Sigmoid colon (tissue), 7 donors: ENCODE data around the gene ZDHHC13. TPM values are rescaled to one million over a fixed set of nuclear protein-coding genes. Genes with fewer than 3 reads are reported as not detected.

Source experiments
- DNase-seq: peaks from one replicate; pipeline ENCODE4 v3.0.0-alpha.2; 2019
- H3K27ac ChIP-seq, 4 donors: fragments of 200-600 bp; sonication (generic); one replicate each; pipeline ENCODE4 v1.5.1; 2016 to 2019; ENCODE audit warnings: mild to moderate bottlenecking in 1 of 4
- H3K27me3 ChIP-seq, 3 donors: fragments of 200-600 bp; sonication (generic); one replicate each; pipeline ENCODE4 v1.5.1; 2019; ENCODE audit warnings: mild to moderate bottlenecking in 1 of 3
- H3K36me3 ChIP-seq, 4 donors: fragments of 200-600 bp; sonication (generic); one replicate each; pipeline ENCODE4 v1.5.1; 2016 to 2019
- H3K4me1 ChIP-seq, 4 donors: fragments of 200-600 bp; sonication (generic); one replicate each; pipeline ENCODE4 v1.5.1; 2017 to 2019
- H3K4me3 ChIP-seq, 4 donors: fragments of 200-600 bp; sonication (generic); one replicate each; pipeline ENCODE4 v1.5.1; 2017 to 2019; ENCODE audit warnings: mild to moderate bottlenecking in 2 of 4, moderate library complexity in 1 of 4
- H3K9me3 ChIP-seq, 4 donors: fragments of 200-600 bp in 3 of 4; sonication (generic) in 3 of 4; one replicate each; pipeline versions ENCODE4 v1.5.1 to v1.6.1; 2013 to 2019
- EP300 ChIP-seq, 4 donors: sonication (generic); formaldehyde crosslinking; IDR thresholded peaks; one replicate each; pipeline ENCODE4 v1.6.1; 2017; ENCODE audit warnings: antibody characterized with exemption in 4 of 4
- POLR2A ChIP-seq, 2 donors: fragments of 450-650 bp; IDR thresholded peaks; one replicate each; pipeline ENCODE4 v1.6.1; 2016; ENCODE audit warnings: antibody characterized with exemption in 2 of 2, mild to moderate bottlenecking in 2 of 2, moderate library complexity in 2 of 2
- POLR2AphosphoS5 ChIP-seq, 4 donors: sonication (generic); formaldehyde crosslinking; IDR thresholded peaks; one replicate each; pipeline ENCODE4 v1.6.1; 2017; ENCODE audit warnings: antibody characterized with exemption in 4 of 4
- WGBS, 2 donors: extraction: QIAGEN DNeasy Blood & Tissue Kit; methylation state at CpG; one replicate each; pipeline ENCODE4 v1.1.7; 2013; 5-methylcytosine and 5-hydroxymethylcytosine counted together
- intact Hi-C: fragments of 100-400 bp; cut with DNase I; formaldehyde crosslinking; loops from one replicate; pipeline ENCODE4 v1.15.1; 2023
- polyA plus RNA-seq, 3 donors: library from polyadenylated mRNA; stranded (reverse); fragments of 200-250 nt; gene quantifications; one replicate each; pipeline ENCODE4 v1.2.3, GENCODE V29; 2013
- total RNA-seq, 4 donors: library from RNA; depleted of rRNA; stranded (reverse); fragments of >200 nt; gene quantifications; one replicate each; pipeline ENCODE4 v1.1.0, GENCODE V29; 2016
- TF ChIP-seq, protein P1 (sequence below), 4 experiments: fragments of 450-650 bp in 3 of 4; fragments of 200-600 bp in 1 of 4; IDR thresholded peaks; one replicate each; pipeline ENCODE4 v1.5.1; 2016 to 2019; ENCODE audit warnings: antibody characterized with exemption in 4 of 4, mild to moderate bottlenecking in 3 of 4, moderate library complexity in 2 of 4
- donor health status: healthy with polysubstance abuse.
- donor health status: Bipolar disorder and iron deficiency.
- donor health status: healthy.

Gene ZDHHC13
- total and polyA plus RNA-seq, 7 donors, result 6.6 to 18.4 (median 7.5) TPM

DNA sequence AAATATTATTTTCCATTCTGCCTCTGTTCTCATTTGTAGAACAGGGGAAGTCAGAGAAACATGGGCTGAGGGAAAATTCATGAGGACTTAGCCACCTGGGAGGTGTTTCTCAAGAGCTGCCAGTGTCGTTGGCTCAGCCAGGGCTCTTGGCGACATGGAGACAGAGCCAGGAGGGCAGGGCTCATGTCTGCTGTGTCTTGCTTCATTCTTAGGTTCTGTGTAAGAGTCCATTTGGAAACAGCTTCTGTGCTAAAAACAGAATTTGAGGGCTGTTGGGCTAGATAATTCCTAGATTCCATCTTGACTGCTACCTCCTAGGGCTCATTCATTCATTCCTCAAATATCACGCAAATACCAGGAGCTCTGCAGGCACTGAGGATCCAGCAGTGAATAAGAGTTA is 41.3 kb upstream of the ZDHHC13 start:
- peaks cover 0 to 9% (median 9%) of the 10 kb centered on the region in 4 donors for H3K4me1 ChIP-seq
- H3K36me3 ChIP-seq, result no peaks in the 10 kb centered on the region
- intact Hi-C loops, result loop anchor here (2.0 kb wide), 1 partner anchor 41 kb away; the partner anchor contains the start of gene ZDHHC13
- no peaks in the 10 kb centered on the region for H3K9me3 ChIP-seq
- H3K27me3 ChIP-seq, result no peaks in the 10 kb centered on the region
- H3K27ac ChIP-seq, result no peak overlapping the region
- H3K4me3 ChIP-seq, result no peak overlapping the region
- WGBS, 2 donors, result 89 to 91% methylated on average over 3 of the region's 3 CpGs
- no peak for DNase-seq
- TF ChIP-seq POLR2A (IDR thresholded peaks at IDR 0.05) (no peak), EP300 (IDR thresholded peaks at IDR 0.05) (no peak), POLR2AphosphoS5 (IDR thresholded peaks at IDR 0.05) (no peak)
- TF ChIP-seq, protein P1, sequence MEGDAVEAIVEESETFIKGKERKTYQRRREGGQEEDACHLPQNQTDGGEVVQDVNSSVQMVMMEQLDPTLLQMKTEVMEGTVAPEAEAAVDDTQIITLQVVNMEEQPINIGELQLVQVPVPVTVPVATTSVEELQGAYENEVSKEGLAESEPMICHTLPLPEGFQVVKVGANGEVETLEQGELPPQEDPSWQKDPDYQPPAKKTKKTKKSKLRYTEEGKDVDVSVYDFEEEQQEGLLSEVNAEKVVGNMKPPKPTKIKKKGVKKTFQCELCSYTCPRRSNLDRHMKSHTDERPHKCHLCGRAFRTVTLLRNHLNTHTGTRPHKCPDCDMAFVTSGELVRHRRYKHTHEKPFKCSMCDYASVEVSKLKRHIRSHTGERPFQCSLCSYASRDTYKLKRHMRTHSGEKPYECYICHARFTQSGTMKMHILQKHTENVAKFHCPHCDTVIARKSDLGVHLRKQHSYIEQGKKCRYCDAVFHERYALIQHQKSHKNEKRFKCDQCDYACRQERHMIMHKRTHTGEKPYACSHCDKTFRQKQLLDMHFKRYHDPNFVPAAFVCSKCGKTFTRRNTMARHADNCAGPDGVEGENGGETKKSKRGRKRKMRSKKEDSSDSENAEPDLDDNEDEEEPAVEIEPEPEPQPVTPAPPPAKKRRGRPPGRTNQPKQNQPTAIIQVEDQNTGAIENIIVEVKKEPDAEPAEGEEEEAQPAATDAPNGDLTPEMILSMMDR (IDR thresholded peaks at IDR 0.05), result no peak

DNA sequence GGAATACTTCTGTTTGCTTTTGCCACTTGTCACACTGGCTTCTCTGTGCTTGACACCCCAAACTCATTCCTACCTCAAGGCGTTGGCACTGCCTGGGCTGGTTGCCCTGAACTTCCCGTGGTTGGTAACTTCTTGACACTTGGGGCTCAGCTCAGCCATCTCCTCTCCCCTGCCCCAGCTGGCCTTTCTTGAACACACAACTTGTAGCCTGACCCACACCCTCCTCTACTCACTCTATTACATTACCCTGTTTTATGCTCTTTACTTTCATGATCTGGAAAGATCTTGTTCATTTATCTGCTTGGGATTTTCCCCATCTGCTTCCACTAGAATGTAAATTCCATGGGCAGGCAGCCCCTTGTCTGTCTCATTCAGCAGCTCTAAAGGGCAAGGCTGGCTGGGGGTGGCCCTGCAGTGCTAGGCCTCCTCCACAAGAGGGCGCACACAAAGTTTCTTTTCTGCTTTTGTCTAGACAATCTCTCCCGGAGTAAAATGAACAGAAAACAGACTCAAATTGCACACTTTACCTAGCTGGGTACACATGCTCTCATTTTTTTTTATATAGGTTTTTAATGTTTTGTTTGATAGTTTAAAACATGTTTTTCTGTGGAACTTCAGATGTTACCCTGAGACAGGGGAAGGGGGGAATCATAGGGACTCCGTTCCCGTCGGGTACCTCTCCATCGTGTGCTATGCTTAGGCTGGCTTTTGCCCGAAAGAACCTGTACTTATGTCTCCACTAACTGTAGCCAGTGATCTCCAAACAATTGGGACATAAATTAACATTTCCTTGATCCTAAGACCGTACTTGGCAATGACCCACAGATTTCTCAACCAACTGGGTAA is 40.0 kb upstream of the ZDHHC13 start:
- Histone ChIP-seq H3K27me3 (no peaks in the 10 kb centered on the region), H3K27ac (no peak overlapping the region), H3K4me1 (peaks cover 0 to 9% (median 9%) of the 10 kb centered on the region in 4 donors), H3K4me3 (no peak overlapping the region), H3K36me3 (no peaks in the 10 kb centered on the region), H3K9me3 (no peaks in the 10 kb centered on the region)
- DNase-seq, result no peak
- WGBS, 2 donors, result 50 to 56% methylated on average over 10 of the region's 10 CpGs
- intact Hi-C loops, result loop anchor here (2.0 kb wide), 1 partner anchor 40 kb away; the partner anchor contains the start of gene ZDHHC13
- TF ChIP-seq, protein P1 (IDR thresholded peaks at IDR 0.05), result peak; percentile 45 to 98 (median 78)
- no peak for TF ChIP-seq EP300 (IDR thresholded peaks at IDR 0.05)

DNA sequence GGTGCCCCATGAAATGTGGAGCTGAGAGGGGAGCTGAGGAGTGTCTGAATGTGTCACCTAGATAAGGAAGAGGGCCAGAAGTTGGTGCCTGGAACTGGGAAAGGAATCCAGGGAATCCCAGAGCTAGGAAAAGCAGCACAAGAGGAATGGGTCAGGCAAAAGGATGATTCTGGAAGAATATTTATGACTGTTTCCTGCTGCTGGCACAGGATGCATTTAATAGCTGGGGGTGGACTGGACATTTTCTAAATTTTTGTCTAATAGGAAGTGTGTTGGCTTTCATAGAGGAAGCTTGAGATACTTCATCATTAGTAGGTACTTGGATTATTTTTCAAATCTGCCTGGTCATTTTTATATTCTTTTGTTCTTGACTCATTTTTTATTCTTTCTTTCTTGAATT is 39.0 kb upstream of the ZDHHC13 start:
- no peak overlapping the region for H3K4me3 ChIP-seq
- no peaks in the 10 kb centered on the region for H3K27me3 ChIP-seq
- H3K9me3 ChIP-seq, result no peaks in the 10 kb centered on the region
- no peak overlapping the region for H3K27ac ChIP-seq
- H3K4me1 ChIP-seq, result peaks cover 0 to 9% (median 9%) of the 10 kb centered on the region in 4 donors
- no peaks in the 10 kb centered on the region for H3K36me3 ChIP-seq
- intact Hi-C loops, result loop anchor here (2.0 kb wide), 1 partner anchor 39 kb away; the partner anchor contains the start of gene ZDHHC13
- DNase-seq, result no peak
- no peak for TF ChIP-seq POLR2AphosphoS5 (IDR thresholded peaks at IDR 0.05)
- no peak for TF ChIP-seq EP300 (IDR thresholded peaks at IDR 0.05)
- TF ChIP-seq POLR2A (IDR thresholded peaks at IDR 0.05), result no peak
- TF ChIP-seq, protein P1 (IDR thresholded peaks at IDR 0.05), result no peak

DNA sequence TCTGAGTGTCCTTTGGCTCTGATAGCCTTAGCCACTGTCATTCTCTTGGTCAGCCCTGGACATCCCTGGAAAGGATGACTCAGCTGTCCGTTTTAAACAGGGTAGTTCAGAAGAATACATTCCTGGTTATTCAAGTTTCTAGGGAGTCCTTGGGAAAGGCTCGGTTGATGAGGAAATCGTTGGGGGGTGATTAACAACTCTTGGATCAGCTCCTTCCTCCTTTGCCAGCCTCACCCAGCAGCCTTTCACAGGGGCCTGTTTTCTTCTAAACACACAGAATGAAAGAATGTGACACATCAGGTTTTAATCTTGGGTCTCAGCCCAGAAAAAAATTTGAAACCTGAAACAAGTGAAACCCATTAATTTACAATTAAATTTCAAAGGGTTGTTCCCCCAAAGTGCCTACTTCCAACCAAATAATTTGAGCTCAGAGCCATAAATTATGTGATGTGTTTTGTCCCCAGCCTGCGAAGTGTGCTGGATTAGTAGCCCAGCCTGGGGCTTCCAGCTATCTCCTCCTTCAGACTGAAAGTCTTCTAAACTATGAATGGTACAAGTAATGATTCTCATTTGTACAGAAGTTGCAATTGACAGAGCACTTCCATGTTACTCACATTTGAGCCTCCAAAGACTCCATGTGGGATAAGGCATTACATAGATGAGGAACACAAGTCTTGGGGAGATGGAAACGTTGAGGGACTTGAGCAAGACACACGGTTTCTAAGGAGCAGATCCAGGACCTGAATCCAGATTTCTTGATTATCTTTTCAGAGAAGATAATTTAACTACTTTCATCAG is 37.1 kb upstream of the ZDHHC13 start:
- H3K27ac ChIP-seq, result no peak overlapping the region
- no peaks in the 10 kb centered on the region for H3K9me3 ChIP-seq
- no peak for TF ChIP-seq POLR2A (IDR thresholded peaks at IDR 0.05)
- TF ChIP-seq, protein P1 (IDR thresholded peaks at IDR 0.05), result no peak
- no peak for TF ChIP-seq EP300 (IDR thresholded peaks at IDR 0.05)
- TF ChIP-seq POLR2AphosphoS5 (IDR thresholded peaks at IDR 0.05), result peak in 1 of 4 donors; percentile 36
- no peak for DNase-seq
- H3K4me3 ChIP-seq, result no peak overlapping the region
- intact Hi-C loops, result no loop called here
- peaks cover 0 to 9% (median 9%) of the 10 kb centered on the region in 4 donors for H3K4me1 ChIP-seq
- 42 to 50% methylated on average over 6 of the region's 6 CpGs for WGBS, 2 donors
- no peaks in the 10 kb centered on the region for H3K36me3 ChIP-seq
- no peaks in the 10 kb centered on the region for H3K27me3 ChIP-seq
